GM18858 (cell line): ENCODE results near the gene MLXIP.

Source experiments
- ATAC-seq: cut with Tn5 transposase; IDR thresholded peaks from one replicate; pipeline ENCODE4 v1.9.1; 2021; ENCODE audit not compliant: unreplicated experiment

The MLXIP gene

GRCh38 chr12:122182887-122183587 is 104.5 kb downstream of the MLXIP start, which contains the start of gene LRRC43:
Gene LRRC43, plus strand, starts transcription at chr12:122183123. Its CDS starts 22 bp downstream, at chr12:122183145.
- no peak for ATAC-seq

DNA sequence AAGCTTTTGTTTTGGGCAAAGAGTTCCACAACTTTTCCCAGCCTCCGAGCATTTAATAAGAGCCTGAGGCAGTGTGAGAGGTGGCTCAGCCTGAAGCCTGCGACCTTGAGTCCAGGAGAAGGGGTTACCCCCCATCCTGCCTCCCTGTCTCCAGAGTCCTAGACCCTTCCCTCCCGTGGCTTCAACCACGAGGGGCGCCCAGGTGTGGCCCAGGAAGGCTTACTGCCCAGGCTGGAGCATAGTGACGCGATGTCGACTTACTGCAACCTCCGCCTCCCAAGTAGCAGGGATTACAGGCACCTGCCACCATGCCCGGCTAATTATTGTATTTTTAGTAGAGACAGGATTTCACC is 105.0 kb downstream of the MLXIP start:
- ATAC-seq = no peak

DNA sequence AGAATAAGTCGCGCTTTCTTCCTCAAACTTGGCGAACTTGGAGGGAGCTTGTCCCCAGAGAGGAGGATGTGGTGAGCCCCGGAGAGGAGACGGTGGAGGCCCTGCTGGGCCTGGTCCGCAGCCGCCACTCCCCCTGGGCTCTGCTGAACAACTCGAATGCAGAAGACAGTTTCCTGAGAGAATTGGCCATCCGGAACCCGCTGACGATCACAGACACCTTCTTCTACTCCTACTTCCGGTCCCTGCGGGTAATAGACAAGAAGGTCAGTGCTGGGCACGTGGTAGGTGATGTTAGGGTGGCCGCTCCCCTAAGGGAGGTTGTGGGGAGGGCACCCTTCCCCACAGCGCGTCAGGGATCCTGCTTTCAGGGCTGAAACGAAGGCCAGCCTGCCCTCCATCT is 106.0 kb downstream of the MLXIP start:
- ATAC-seq = no peak

- no peak for ATAC-seq
These were observed 106.5 kb downstream of the MLXIP start for GRCh38 chr12:122185079-122185478.

GRCh38 chr12:122185494-122186082 is 107.0 kb downstream of the MLXIP start:
- no peak for ATAC-seq

DNA sequence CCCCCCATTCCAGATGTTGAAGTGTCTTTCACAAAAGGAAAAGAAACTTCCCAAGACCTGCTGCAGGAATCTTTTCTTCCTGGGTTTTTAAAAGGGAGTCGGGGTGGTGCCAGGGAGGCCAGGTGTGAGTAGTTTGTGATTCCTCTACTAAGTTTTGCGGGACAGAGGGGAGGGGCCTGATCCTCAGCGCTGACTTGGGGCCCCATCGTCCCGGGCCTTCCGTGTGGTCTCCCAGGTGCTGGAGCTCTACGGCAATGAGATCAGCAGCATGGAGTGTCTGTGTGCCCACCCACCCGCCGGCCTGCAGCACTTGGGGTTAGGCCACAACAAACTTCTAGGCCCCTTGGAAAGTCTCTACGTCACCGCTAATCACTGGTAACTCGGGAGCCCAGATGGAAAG is 108.9 kb downstream of the MLXIP start:
- ATAC-seq = no peak

DNA sequence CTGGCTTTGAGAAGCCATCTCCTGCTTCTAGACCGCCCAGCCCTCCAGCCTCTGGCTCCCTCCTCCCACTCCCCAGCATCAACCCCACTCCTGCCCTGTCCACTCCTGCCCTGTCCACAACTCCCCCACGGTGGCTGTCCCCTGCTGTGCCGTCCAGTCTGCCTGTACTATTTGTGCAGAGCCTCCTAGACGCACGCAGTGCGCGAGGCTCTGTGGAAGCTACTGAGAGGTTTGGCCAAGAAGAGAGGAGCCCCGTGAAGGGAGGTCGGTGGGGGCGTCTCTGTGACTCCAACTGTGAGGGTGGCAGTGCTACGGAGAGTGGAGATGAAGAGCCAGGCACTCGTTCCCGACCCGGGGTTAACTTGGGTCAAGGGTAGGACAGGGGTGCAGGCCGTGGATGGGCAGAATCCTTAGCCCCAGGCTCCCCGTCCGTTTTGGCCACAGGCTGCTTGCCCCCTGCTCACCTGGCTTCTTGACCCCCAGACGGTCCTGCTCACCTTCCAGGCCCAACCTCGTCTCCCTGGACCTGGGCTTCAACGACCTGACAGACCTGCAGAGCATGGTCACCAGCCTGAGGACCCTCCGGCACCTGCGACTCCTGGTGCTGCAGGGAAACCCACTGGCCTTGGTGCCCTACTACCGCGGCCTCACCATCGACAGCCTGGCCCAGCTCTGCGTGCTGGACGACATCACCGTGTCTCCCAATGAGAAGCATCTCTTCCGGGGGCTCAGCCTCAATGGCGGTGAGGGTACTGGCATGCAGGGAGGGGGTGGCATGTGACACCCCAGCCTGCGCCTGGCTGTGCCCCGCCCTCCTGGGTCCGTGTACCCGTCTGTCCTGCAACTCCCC is 111.3 kb downstream of the MLXIP start:
- no peak for ATAC-seq

- no peak for ATAC-seq
These were observed 112.5 kb downstream of the MLXIP start for GRCh38 chr12:122190842-122191668.

DNA sequence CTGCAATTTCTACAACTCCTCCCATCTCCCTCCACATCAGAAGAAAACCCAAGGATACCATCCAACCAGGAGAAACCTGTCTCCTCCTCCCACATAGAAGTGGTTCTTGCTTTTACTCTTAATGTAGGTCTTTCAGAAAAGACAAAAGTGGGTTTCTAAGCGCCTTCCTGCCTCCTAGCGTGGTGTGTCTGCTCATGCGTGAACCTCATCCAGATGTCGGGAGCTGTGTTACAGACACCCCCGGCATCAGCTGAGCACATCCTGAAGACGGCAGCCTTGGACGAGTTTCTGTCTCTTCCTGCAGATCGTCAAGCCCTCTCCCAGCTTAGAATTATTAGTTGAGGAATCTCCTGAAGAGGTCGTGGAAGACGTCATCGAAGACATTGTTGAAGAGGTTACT is 113.9 kb downstream of the MLXIP start:
- no peak for ATAC-seq

DNA sequence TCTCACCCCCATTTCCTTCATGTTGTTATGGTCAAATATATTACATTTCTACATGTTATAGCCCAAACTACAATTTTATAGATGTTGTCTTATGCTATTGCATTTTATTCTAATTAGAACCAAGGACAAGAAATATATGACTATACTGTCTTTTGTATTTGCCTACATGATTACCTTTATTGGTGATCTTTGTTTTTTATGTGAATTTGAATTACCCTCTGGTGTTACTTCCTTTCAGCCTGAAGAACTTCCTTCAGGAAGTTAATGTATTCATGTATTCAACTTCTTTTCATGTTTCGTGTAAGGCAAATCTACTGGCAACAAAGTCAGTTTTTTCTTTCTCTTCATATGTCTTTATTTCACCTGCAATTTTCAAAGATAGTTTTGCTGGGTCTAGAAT is 116.2 kb downstream of the MLXIP start:
- ATAC-seq = no peak

DNA sequence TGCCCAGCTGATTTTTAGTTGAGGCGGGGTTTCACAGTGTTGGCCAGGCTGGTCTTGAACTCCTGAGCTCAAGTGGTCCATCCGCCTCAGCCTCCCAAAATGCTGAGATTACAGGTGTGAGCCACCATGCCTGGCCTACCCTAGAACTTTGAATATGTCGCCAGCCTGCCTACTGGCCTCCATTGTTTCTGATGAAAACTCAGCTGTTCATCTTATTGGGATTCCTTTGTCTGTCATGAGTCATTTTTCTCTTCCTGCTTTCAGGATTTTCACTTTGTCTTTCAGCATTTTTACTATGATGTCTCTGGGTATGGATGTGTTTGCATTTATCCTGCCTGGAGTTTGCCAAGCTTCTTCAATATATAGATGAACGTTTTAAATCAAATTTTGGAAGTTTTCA is 116.8 kb downstream of the MLXIP start:
- no peak for ATAC-seq
